Kidney epithelial cell (primary cell): ENCODE measurements around the gene RETSAT. TPM values are rescaled to one million over a fixed set of nuclear protein-coding genes. Genes with fewer than 3 reads are reported as not detected.
"Not testable (repeated sequence)": the region's sequence is repeated elsewhere in the genome, so short reads cannot be mapped to it uniquely, and the experiment has no call there.

ENCODE experiments used
- DNase-seq: peaks from one replicate; pipeline ENCODE4 v3.0.0-alpha.2; 2010; ENCODE audit warnings: low read depth
- H3K27me3 ChIP-seq: 2 replicates; pipeline ENCODE4 v1.6.0; 2011; ENCODE audit warnings: low read length; ENCODE audit not compliant: control insufficient read depth, insufficient read depth
- H3K36me3 ChIP-seq: 2 replicates; pipeline ENCODE4 v1.5.1; 2011; ENCODE audit warnings: low read length; ENCODE audit not compliant: control insufficient read depth, insufficient read depth
- H3K4me3 ChIP-seq: 2 replicates; pipeline ENCODE4 v1.5.1; 2011; ENCODE audit warnings: low read depth, mild to moderate bottlenecking, control low read depth, low read length
- CTCF ChIP-seq: IDR thresholded peaks from 2 replicates; pipeline ENCODE4 v1.5.1; 2011; ENCODE audit warnings: mild to moderate bottlenecking, moderate library complexity, low read length, control low read depth, inconsistent platforms; ENCODE audit not compliant: insufficient read depth, poor library complexity, severe bottlenecking
- total RNA-seq: library from RNA; depleted of rRNA; stranded (reverse); fragments of >200 nt; gene quantifications from 2 replicates; pipeline ENCODE4 v1.2.3, GENCODE V29; 2015

RETSAT gene
- total RNA-seq, 1 donor from 2014 or later = 29.6 TPM

- DNase-seq = no peak
- no peak for TF ChIP-seq CTCF
- H3K4me3 ChIP-seq = peak overlapping the region; percentile 78
Measured at GRCh38 chr2:85327160-85327821, 27.0 kb downstream of the RETSAT start.

GRCh38 chr2:85326406-85327159, 27.7 kb downstream of the RETSAT start:
- Histone ChIP-seq H3K4me3 (peak overlapping the region; percentile 78), H3K27me3 (no peaks in the 10 kb centered on the region), H3K36me3 (peaks cover 3% of the 10 kb centered on the region)
- no peak for DNase-seq
- no peak for TF ChIP-seq CTCF

More at GRCh38 chr2:85327160-85327821, 27.0 kb downstream of the RETSAT start:
- no peaks in the 10 kb centered on the region for H3K27me3 ChIP-seq
- peaks cover 3% of the 10 kb centered on the region for H3K36me3 ChIP-seq

GRCh38 chr2:85325466-85325811, 28.9 kb downstream of the RETSAT start:
- Histone ChIP-seq H3K36me3 (peaks cover 3% of the 10 kb centered on the region), H3K4me3 (peak overlapping the region; percentile 78), H3K27me3 (no peaks in the 10 kb centered on the region)
- no peak for TF ChIP-seq CTCF
- no peak for DNase-seq

- Histone ChIP-seq H3K36me3 (peaks cover 3% of the 10 kb centered on the region), H3K27me3 (no peaks in the 10 kb centered on the region), H3K4me3 (peak overlapping the region; percentile 78)
- DNase-seq = peak; percentile 56
- no peak for TF ChIP-seq CTCF
Measured at GRCh38 chr2:85324639-85325465, 29.5 kb downstream of the RETSAT start.

- not testable (repeated sequence) for H3K27me3 ChIP-seq, H3K36me3 ChIP-seq, DNase-seq, H3K4me3 ChIP-seq
Measured at GRCh38 chr2:85323988-85324367, 30.4 kb downstream of the RETSAT start.

GRCh38 chr2:85323351-85323987, 30.9 kb downstream of the RETSAT start:
- Histone ChIP-seq H3K27me3 (no peaks in the 10 kb centered on the region), H3K36me3 (peaks cover 3% of the 10 kb centered on the region), H3K4me3 (no peak overlapping the region)
- TF ChIP-seq CTCF = no peak
- no peak for DNase-seq
